GM18511 (cell line): Measurements from ENCODE around the gene CSF3R.

Source experiments
- ATAC-seq: cut with Tn5 transposase; IDR thresholded peaks from one replicate; pipeline ENCODE4 v1.9.1; 2021; ENCODE audit warnings: mild to moderate bottlenecking, moderate library complexity; ENCODE audit not compliant: unreplicated experiment

The CSF3R gene

DNA sequence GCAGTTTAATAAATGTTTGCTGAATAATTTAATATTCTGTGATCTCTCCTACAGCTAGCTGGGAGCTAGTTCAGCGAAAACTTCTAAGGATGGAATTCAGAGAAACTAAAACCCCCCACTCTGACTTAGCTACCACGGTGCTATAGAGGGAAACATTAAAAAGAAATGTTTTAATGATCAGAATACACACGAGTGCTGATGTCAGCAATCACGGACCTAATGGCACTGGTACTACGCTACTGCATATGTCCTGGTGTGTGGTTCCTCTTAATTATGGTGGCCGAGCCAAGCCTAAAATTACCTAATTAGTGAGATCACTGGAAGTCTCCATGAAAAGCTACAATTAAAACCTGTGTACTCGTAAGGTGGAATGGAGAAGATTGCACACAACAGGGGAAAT lies 61.1 kb downstream of the CSF3R start:
- ATAC-seq: no peak

DNA sequence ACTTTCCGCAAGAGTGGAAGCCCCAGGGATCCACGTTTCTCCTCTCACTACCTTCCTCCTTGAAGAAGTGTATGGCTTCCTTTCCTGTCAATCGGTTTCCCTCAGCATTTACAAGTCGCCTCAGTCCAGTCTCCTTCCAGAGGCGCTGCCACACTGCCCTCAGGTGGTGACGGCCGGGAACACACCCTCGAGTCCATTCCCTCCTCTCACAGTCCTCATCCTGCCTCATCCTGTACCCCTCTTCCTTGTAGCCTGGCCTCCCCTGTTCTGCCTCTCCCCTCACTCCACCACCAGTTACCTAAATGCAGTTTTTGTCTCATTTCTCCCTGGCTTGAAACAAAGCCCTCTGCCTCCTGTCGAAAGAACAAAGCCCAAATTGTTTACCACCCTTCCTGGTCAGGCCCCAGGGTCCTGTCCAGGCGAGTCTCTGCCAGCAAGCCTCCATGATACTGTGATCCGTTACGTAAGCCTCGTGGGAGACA lies 61.8 kb downstream of the CSF3R start:
- ATAC-seq: no peak

DNA sequence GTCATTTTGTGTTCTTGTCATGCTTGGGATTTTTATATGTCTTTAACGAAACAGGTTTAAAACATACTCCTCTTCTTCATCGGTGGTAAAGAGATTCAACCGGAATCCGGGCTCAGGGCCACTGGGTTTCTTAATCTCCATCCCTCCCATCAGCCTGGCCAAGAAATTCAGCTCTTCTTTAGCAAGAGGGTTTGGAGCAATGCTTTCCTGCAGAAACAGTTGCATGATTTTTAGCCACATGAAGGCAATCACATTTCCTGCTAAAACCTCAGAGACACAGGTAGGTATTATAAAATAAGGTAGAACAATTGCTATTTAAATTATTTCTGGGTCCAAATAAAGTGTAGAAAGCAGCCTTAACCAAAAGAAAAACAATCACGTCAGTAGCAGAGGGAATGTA lies 62.3 kb downstream of the CSF3R start:
- no peak for ATAC-seq

DNA sequence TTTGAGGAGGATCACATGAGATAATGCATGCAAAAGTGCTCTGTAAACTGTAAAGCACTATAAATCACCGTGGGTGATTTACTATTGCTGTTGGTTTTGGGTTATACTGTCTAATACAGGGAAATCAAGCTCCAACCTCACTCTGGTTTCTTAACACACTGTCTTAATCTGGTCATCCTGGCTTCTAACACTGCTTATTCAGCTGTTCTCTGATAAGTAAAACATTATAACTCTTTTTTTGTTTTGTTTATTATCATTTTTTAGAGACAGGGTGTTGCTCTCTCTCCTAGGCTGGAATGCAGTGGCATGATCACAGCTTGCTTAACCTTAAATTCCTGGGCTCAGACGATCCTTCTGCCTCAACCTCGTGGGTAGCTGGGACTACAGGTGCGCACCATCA lies 63.1 kb downstream of the CSF3R start:
- no peak for ATAC-seq

DNA sequence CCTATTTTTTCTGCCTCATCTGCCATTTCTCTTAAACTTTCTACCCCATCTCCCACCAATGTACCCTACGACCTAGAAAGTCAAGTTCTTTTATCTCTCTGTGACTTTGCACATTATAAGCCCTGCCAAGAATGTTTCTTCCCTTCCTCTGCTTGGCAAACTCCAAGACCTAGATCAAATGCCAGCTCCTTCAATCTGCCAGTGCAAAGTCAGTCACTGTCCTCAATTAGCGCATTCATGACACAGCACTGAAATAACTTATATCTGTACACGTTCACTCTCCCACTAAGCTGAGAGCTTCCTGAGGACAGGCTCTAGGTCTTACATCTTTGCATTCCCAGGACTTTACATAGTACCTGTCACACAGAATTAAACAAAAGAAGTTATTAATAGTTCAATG lies 63.6 kb downstream of the CSF3R start:
- no peak for ATAC-seq

DNA sequence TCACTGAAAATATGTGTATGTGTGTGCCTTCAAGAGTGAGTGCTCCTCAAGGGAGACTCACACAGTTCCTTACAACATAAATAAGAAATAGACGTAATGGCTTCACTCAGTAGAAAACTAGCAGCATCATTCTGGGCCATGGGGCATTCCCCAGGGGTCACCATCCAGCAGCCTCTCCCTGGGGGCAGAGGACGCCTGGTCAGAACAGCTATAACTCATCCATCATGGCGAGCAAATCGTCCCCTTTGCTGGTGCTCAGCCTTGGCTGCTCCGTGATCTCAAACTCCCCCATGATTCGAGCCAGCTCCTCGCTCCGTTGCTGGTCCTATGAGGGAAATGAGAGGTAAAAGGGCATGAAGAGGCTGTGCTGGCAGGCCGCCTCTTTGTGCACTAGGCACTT lies 64.8 kb downstream of the CSF3R start:
- no peak for ATAC-seq
